Activated CD4-positive, alpha-beta T cell treated with anti-CD3 and anti-CD28 coated beads, Interleukin-2, amount 10 ng/mL, durations not matched to agents 7 days and 5 days (primary cell): ENCODE data around the gene METTL5. TPM values are rescaled to one million over a fixed set of nuclear protein-coding genes. Genes with fewer than 3 reads are reported as not detected.
"Not testable (repeated sequence)": the region's sequence is repeated elsewhere in the genome, so short reads cannot be mapped to it uniquely, and the experiment has no call there.

Experiments used
- CTCF ChIA-PET: fragments of 350-600 bp; sonication (Branson Sonifier 250); formaldehyde crosslinking; loops from one replicate; lab custom pipeline; 2021; ENCODE audit warnings: antibody characterized with exemption; lab: Charles Lee
- POLR2A ChIA-PET: fragments of 350-600 bp; sonication (Branson Sonifier 250); formaldehyde crosslinking; loops from one replicate; lab custom pipeline; 2021; ENCODE audit warnings: antibody characterized with exemption; lab: Charles Lee
- DNase-seq: peaks from one replicate; pipeline ENCODE4 v3.0.0-alpha.2; 2020
- H3K27ac Mint-ChIP-seq: one replicate; pipeline ENCODE4 v1.8.0; 2021; ENCODE audit warnings: mild to moderate bottlenecking, moderate library complexity, mixed read lengths
- H3K27me3 Mint-ChIP-seq: one replicate; pipeline ENCODE4 v1.8.0; 2021; ENCODE audit warnings: mixed read lengths
- H3K36me3 Mint-ChIP-seq: one replicate; pipeline ENCODE4 v1.8.0; 2021; ENCODE audit warnings: low read depth, mixed read lengths
- H3K4me1 Mint-ChIP-seq: one replicate; pipeline ENCODE4 v1.8.0; 2021; ENCODE audit warnings: mixed read lengths
- H3K4me3 Mint-ChIP-seq: one replicate; pipeline ENCODE4 v1.8.0; 2021; ENCODE audit warnings: mild to moderate bottlenecking, moderate library complexity, mixed read lengths
- H3K9me3 Mint-ChIP-seq: one replicate; pipeline ENCODE4 v1.8.0; 2021; ENCODE audit warnings: mixed read lengths
- total RNA-seq, 2 experiments: library from RNA; stranded (reverse); gene quantifications; one replicate each; pipeline ENCODE4 v1.2.3, GENCODE V29; 2021

Gene METTL5
- total RNA-seq, 2 experiments from 2014 or later: 53.3 to 61.6 TPM

GRCh38 chr2:169849710-169850109 is 25.0 kb upstream of the METTL5 start:
- Mint-ChIP-seq H3K4me1 (peaks cover 6% of the 10 kb centered on the region), H3K9me3 (peaks cover 8% of the 10 kb centered on the region), H3K4me3 (no peak overlapping the region), H3K36me3 (peaks cover 35% of the 10 kb centered on the region), H3K27ac (no peak overlapping the region), H3K27me3 (no peaks in the 10 kb centered on the region)
- CTCF ChIA-PET: interaction anchor here (1.0 kb wide), 1 partner anchor 25 kb away, joined by 5 read pairs; the partner anchor contains the start of gene METTL5
- POLR2A ChIA-PET: no interaction called here
- no peak for DNase-seq

GRCh38 chr2:169848959-169849693 is 24.4 kb upstream of the METTL5 start:
- DNase-seq, H3K27ac Mint-ChIP-seq, H3K9me3 Mint-ChIP-seq, H3K4me3 Mint-ChIP-seq, POLR2A ChIA-PET, H3K27me3 Mint-ChIP-seq, H3K4me1 Mint-ChIP-seq: not testable (repeated sequence)
- H3K36me3 Mint-ChIP-seq: peaks cover 35% of the 10 kb centered on the region
- CTCF ChIA-PET: interaction anchor here (1.0 kb wide), 1 partner anchor 25 kb away, joined by 5 read pairs; the partner anchor contains the start of gene METTL5

- ChIA-PET POLR2A (no interaction called here), CTCF (interaction anchor here (0.7 kb wide), 2 partner anchors 29 to 293 kb away, joined by 3 read pairs; no protein-coding TSS in a partner anchor)
- no peak overlapping the region for H3K27ac Mint-ChIP-seq
- no peak for DNase-seq
- H3K36me3 Mint-ChIP-seq: peaks cover 25% of the 10 kb centered on the region
- peaks cover 5% of the 10 kb centered on the region for H3K9me3 Mint-ChIP-seq
- H3K27me3 Mint-ChIP-seq: no peaks in the 10 kb centered on the region
- peaks cover 6% of the 10 kb centered on the region for H3K4me1 Mint-ChIP-seq
- no peak overlapping the region for H3K4me3 Mint-ChIP-seq
Measured at GRCh38 chr2:169845016-169845415, 20.3 kb upstream of the METTL5 start.

- H3K27me3 Mint-ChIP-seq, H3K4me1 Mint-ChIP-seq, H3K36me3 Mint-ChIP-seq, H3K27ac Mint-ChIP-seq, H3K4me3 Mint-ChIP-seq, POLR2A ChIA-PET, H3K9me3 Mint-ChIP-seq, DNase-seq: not testable (repeated sequence)
- CTCF ChIA-PET: interaction anchor here (0.7 kb wide), 1 partner anchor 10 kb away, joined by 3 read pairs; no protein-coding TSS in a partner anchor
Measured at GRCh38 chr2:169841625-169842024, 16.9 kb upstream of the METTL5 start.

GRCh38 chr2:169840747-169841142 is 16.0 kb upstream of the METTL5 start:
- Mint-ChIP-seq H3K27ac (no peak overlapping the region), H3K4me3 (no peak overlapping the region), H3K9me3 (no peaks in the 10 kb centered on the region), H3K36me3 (peaks cover 7% of the 10 kb centered on the region), H3K4me1 (no peaks in the 10 kb centered on the region), H3K27me3 (no peaks in the 10 kb centered on the region)
- no peak for DNase-seq
- CTCF ChIA-PET: interaction anchor here (0.7 to 1.1 kb wide), 2 partner anchors 9 to 13 kb away, joined by 3 to 5 read pairs; no protein-coding TSS in a partner anchor
- POLR2A ChIA-PET: no interaction called here

- Mint-ChIP-seq H3K27ac (no peak overlapping the region), H3K4me3 (no peak overlapping the region), H3K9me3 (no peaks in the 10 kb centered on the region), H3K4me1 (no peaks in the 10 kb centered on the region), H3K36me3 (peaks cover 7% of the 10 kb centered on the region), H3K27me3 (no peaks in the 10 kb centered on the region)
- ChIA-PET POLR2A (no interaction called here), CTCF (interaction anchor here (1.1 kb wide), 1 partner anchor 12 kb away, joined by 5 read pairs; no protein-coding TSS in a partner anchor)
- DNase-seq: no peak
Measured at GRCh38 chr2:169839954-169840746, 15.4 kb upstream of the METTL5 start.

GRCh38 chr2:169838743-169839489 is 14.2 kb upstream of the METTL5 start:
- peaks cover 5% of the 10 kb centered on the region for H3K4me1 Mint-ChIP-seq
- ChIA-PET POLR2A (no interaction called here), CTCF (interaction anchor here (1.5 kb wide), 1 partner anchor 11 kb away, joined by 3 read pairs; no protein-coding TSS in a partner anchor)
- DNase-seq: no peak
- H3K27ac Mint-ChIP-seq: no peak overlapping the region
- H3K4me3 Mint-ChIP-seq: no peak overlapping the region
- peaks cover 8% of the 10 kb centered on the region for H3K36me3 Mint-ChIP-seq
- H3K27me3 Mint-ChIP-seq: no peaks in the 10 kb centered on the region
- no peaks in the 10 kb centered on the region for H3K9me3 Mint-ChIP-seq

- Mint-ChIP-seq H3K9me3 (no peaks in the 10 kb centered on the region), H3K27ac (no peak overlapping the region), H3K4me3 (no peak overlapping the region), H3K36me3 (peaks cover 10% of the 10 kb centered on the region), H3K4me1 (peaks cover 15% of the 10 kb centered on the region), H3K27me3 (no peaks in the 10 kb centered on the region)
- POLR2A ChIA-PET: no interaction called here
- CTCF ChIA-PET: interaction anchor here (0.6 kb wide), 1 partner anchor 169 kb away, joined by 3 read pairs; no protein-coding TSS in a partner anchor
- DNase-seq: no peak
Measured at GRCh38 chr2:169834401-169834800, 9.7 kb upstream of the METTL5 start.

- Mint-ChIP-seq H3K9me3 (no peaks in the 10 kb centered on the region), H3K4me1 (peaks cover 43% of the 10 kb centered on the region)
Measured at GRCh38 chr2:169828141-169828811, 3.6 kb upstream of the METTL5 start.

GRCh38 chr2:169827272-169828140 is 2.8 kb upstream of the METTL5 start, which contains the start of gene UBR3:
TSS of gene UBR3 (plus strand) at chr2:169827454. CDS start at chr2:169827508, 54 bp downstream.
- DNase-seq: peak; percentile 90
- no peaks in the 10 kb centered on the region for H3K27me3 Mint-ChIP-seq
- ChIA-PET POLR2A (interaction anchor here (1.0 kb wide), 1 partner anchor 29 kb away, joined by 4 read pairs; the partner anchor contains the start of gene SSB), CTCF (interaction anchor here (0.7 to 1.7 kb wide), 4 partner anchors 11 to 33 kb away, joined by 3 to 5 read pairs (median 4); no protein-coding TSS in a partner anchor)
- H3K27ac Mint-ChIP-seq: peak within 1 kb of the TSS; percentile 86
- peaks cover 10% of the 10 kb centered on the region for H3K36me3 Mint-ChIP-seq
- H3K4me3 Mint-ChIP-seq: peak within 1 kb of the TSS; percentile 82
- no peaks in the 10 kb centered on the region for H3K9me3 Mint-ChIP-seq
- H3K4me1 Mint-ChIP-seq: peaks cover 51% of the 10 kb centered on the region

More at GRCh38 chr2:169828141-169828811, 3.6 kb upstream of the METTL5 start:
- H3K36me3 Mint-ChIP-seq: peaks cover 10% of the 10 kb centered on the region
- peak overlapping the region; percentile 82 for H3K4me3 Mint-ChIP-seq
- POLR2A ChIA-PET: interaction anchor here (1.0 kb wide), 1 partner anchor 30 kb away, joined by 4 read pairs; the partner anchor contains the start of gene SSB
- DNase-seq: peak; percentile 59
- peak overlapping the region; percentile 86 for H3K27ac Mint-ChIP-seq
- CTCF ChIA-PET: interaction anchor here (0.8 to 1.7 kb wide), 4 partner anchors 10 to 34 kb away, joined by 3 to 5 read pairs (median 4); no protein-coding TSS in a partner anchor
- no peaks in the 10 kb centered on the region for H3K27me3 Mint-ChIP-seq

- CTCF ChIA-PET: interaction anchor here (0.7 to 3.6 kb wide), 10 partner anchors 8 to 184 kb away, joined by 3 to 23 read pairs (median 5); no protein-coding TSS in a partner anchor
- peaks cover 21% of the 10 kb centered on the region for H3K36me3 Mint-ChIP-seq
- peaks cover 52% of the 10 kb centered on the region for H3K4me1 Mint-ChIP-seq
- H3K27me3 Mint-ChIP-seq: no peaks in the 10 kb centered on the region
- H3K27ac Mint-ChIP-seq: peak overlapping the region; percentile 71
- no peak for DNase-seq
- peak overlapping the region; percentile 81 for H3K4me3 Mint-ChIP-seq
- no peaks in the 10 kb centered on the region for H3K9me3 Mint-ChIP-seq
- POLR2A ChIA-PET: interaction anchor here (0.6 kb wide), 1 partner anchor 98 kb away, joined by 3 read pairs; no protein-coding TSS in a partner anchor
Measured at GRCh38 chr2:169823996-169824372, 721 bp downstream of the METTL5 start.
